ENCODE data around the gene NCBP2.

- TF ChIP-seq REST (IDR thresholded peaks at IDR 0.05; ENCODE audit: insufficient read depth in 1 of 2, low read depth in 2 of 2, low read length in 2 of 2) (no peak), POLR2AphosphoS5 (IDR thresholded peaks at IDR 0.05; ENCODE audit: low read depth, low read length) (no peak), SIN3A (IDR thresholded peaks at IDR 0.05; ENCODE audit: borderline replicate concordance, insufficient read depth, low read length) (no peak), TAF1 (IDR thresholded peaks at IDR 0.05; ENCODE audit: borderline replicate concordance, insufficient read depth, low read length) (no peak), FOXP2 (optimal IDR thresholded peaks at IDR 0.05; ENCODE audit: borderline replicate concordance, extremely low read depth, extremely low read length, insufficient read depth) (no peak)
Observed at GRCh38 chr3:196916995-196917394, 25.3 kb downstream of the NCBP2 start.
